Testis (tissue), 2 donors: ENCODE measurements around the gene OTOG.

Experiments
- POLR2A ChIP-seq: fragments of 450-650 bp; IDR thresholded peaks from one replicate; pipeline ENCODE4 v1.6.1; 2017; ENCODE audit warnings: antibody characterized with exemption, mild to moderate bottlenecking, moderate library complexity
- TF ChIP-seq, protein P1 (sequence below), 3 experiments: fragments of 450-650 bp in 2 of 3; fragments of 200-600 bp in 1 of 3; sonication (generic) in 1 of 3; IDR thresholded peaks; one replicate each; pipeline ENCODE4 v1.5.1; 2016 to 2019; ENCODE audit warnings: antibody characterized with exemption in 3 of 3, mild to moderate bottlenecking in 2 of 3, moderate library complexity in 1 of 3

DNA sequence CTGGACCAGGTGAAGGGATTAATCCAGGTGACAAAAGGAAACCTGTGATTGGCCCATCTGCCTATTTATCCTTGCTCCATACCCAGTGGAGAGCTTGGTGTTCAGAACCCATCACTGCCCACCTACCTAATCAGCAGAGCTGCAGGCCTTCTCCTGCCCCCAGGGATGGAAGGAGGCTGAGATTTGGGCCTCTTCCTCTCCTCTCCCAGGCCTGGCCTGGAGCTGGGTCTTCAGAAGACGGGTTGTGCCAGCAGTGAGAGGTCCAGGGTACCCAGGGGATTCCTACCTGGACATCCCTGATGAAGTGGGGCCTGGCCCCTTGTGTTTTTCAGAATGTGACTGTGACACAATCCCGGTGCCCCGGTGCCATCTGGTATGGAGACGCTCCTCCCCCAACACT lies 92.0 kb downstream of the OTOG start:
- TF ChIP-seq, protein P1, sequence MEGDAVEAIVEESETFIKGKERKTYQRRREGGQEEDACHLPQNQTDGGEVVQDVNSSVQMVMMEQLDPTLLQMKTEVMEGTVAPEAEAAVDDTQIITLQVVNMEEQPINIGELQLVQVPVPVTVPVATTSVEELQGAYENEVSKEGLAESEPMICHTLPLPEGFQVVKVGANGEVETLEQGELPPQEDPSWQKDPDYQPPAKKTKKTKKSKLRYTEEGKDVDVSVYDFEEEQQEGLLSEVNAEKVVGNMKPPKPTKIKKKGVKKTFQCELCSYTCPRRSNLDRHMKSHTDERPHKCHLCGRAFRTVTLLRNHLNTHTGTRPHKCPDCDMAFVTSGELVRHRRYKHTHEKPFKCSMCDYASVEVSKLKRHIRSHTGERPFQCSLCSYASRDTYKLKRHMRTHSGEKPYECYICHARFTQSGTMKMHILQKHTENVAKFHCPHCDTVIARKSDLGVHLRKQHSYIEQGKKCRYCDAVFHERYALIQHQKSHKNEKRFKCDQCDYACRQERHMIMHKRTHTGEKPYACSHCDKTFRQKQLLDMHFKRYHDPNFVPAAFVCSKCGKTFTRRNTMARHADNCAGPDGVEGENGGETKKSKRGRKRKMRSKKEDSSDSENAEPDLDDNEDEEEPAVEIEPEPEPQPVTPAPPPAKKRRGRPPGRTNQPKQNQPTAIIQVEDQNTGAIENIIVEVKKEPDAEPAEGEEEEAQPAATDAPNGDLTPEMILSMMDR (IDR thresholded peaks at IDR 0.05): no peak
- TF ChIP-seq POLR2A: no peak
